Measurements from ENCODE around the gene HGF.

HGF gene

GRCh38 chr7:81676813-81677212 lies 93.0 kb downstream of the HGF start:
- DNase-seq: no peak

- no peak for DNase-seq
These were observed 93.6 kb downstream of the HGF start for GRCh38 chr7:81676105-81676811.

- DNase-seq: no peak
These were observed 95.4 kb downstream of the HGF start for GRCh38 chr7:81674431-81674830.

- DNase-seq: no peak
These were observed 97.0 kb downstream of the HGF start for GRCh38 chr7:81672872-81673271.

GRCh38 chr7:81669476-81670105 lies 100.3 kb downstream of the HGF start:
- no peak for DNase-seq

DNA sequence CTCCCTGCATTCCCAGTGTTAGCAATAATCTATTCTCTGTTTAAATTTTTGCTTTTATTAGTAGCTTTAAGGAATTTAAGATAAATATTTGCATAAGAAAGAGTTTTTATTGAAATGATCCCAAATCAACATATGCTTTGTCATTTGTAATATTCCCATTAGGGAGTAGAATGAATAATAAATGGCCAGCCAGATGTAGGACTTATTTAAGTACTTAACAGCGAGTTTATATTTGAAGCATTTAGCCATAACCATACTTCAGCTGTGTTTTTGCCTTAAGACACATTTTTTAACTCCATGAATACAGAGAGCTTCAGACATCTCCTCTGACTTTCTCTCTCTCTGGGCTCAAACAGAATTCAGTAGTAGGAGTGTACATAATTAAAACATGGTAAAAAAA lies 103.6 kb downstream of the HGF start:
- DNase-seq: no peak

DNA sequence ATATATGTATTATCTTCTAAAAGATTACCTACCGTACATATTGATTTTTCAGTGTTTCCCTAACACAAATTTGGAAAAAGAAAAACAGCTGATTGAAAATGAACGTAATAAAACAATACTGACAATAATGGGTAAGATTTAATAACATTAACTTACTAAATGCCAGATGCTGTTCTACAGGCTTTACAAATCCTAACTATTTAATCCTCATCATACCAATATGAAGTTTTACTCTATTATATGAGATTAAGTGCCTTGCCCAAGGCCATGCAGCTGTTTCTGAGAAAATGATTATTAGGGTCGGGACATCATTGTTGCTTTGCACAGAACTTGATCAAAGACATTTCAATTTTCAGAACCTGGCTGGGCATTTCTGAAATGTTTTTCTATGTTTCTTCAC lies 104.6 kb downstream of the HGF start:
- no peak for DNase-seq

DNA sequence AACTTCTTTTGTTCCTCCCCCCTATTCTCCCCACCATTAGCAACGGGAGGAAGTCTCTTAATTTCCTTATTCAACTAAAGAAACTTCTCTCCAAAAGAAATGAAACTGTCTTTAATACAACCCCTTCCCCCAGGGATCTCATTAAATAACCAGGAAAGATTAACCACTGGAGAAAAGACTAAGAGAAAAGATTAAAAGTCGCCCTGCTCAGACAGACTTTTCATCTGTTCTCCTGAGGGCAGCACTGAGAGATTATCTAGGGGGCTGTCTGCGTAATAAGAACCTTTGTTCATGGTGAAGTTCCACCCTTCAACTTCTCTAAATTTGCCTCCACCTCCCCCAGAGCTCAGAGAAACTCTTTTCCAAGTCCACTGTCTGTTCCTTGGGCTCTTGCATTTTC lies 105.5 kb downstream of the HGF start:
- no peak for DNase-seq

- DNase-seq: no peak
These were observed 107.3 kb downstream of the HGF start for GRCh38 chr7:81662531-81662930.

DNA sequence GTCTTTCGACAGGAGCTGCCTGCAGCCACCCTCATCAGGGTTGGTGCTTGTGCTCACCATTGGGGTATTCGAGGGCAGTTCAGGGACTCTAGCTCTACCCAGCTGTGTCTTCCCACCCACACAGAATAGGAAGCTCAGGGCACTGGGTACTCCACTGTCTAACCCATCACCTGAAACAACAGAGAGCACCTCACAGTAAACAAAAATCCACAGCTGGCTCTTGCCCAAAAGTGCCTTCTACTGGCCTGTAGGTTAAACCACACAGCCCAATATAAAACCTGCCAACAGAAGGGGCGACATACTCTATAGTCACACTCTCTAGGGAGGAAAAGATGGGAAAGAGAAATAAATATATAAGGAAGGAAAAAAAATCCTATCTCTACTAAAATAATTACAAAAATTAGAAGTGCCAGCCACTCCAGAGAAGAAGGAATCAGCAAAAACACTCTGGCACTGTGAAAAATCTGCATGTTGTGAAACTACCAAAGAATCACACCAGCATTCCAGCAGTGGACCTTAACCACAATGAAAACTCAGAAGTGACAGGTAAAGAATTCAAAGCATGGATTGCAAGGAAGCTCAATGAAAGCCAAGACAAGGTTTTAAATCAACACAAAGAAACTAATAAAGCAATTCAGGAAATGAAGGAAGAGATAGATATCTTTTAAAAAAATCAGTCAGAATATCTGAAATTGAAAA lies 110.0 kb downstream of the HGF start:
- no peak for DNase-seq

DNA sequence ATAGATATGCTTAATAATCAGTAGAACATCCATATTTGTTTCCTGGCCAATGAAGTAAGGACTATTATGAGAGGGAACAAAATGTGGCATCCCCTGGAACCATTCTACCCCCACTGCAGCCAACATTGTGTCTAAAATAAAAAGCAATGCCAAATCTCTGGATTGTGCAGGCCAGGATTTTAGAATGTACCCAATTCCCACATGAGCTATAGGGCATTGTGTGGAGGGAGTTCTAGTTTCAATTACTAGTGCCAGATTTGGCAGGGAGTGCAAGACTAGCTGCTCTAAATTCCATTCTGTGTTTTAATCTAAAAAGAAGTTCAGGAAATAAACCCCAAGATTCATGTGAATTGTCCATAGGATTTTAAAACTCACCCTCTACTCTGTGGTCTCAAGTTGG lies 112.3 kb downstream of the HGF start:
- DNase-seq: no peak

DNA sequence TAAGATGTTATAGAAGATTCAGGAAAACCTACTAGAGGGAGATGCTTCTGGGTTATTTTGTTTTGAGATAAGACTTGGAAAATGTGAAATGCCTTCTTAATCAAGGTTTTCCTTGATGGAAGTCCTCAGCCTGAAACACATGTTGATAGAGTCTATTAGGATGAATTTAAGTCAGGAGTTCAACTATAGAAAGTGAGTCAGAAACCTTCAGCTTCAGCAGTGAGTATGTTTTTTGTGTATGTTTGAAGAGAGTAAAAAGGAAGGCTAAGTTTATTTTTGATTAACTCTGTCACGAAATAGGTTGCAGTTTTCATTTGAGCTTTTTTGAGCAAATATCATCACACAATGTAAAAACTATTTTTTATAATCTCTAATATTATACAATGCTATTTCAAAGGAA lies 114.6 kb downstream of the HGF start:
- DNase-seq: no peak

GRCh38 chr7:81652225-81652624 lies 117.6 kb downstream of the HGF start:
- DNase-seq: no peak
